HepG2 (cell line): ENCODE results near the gene B4GALT1. TPM values are rescaled to one million over a fixed set of nuclear protein-coding genes. Genes with fewer than 3 reads are reported as not detected.
A peak's percentile ranks its signal among the peaks of the same experiment; 100 is the strongest.

Source experiments
- BORCS8-MEF2B ChIP-seq: sonication (generic); formaldehyde crosslinking; IDR thresholded peaks from 2 replicates; pipeline ENCODE4 v1.8.0; 2022; ENCODE audit warnings: mild to moderate bottlenecking, missing genetic modification reagents
- BRF2 ChIP-seq: sonication (generic); formaldehyde crosslinking; IDR thresholded peaks from 2 replicates; pipeline ENCODE4 v1.8.1; 2022; ENCODE audit warnings: mild to moderate bottlenecking, missing genetic modification reagents
- CBFB ChIP-seq: sonication (generic); formaldehyde crosslinking; IDR thresholded peaks from 2 replicates; pipeline ENCODE4 v1.4.0; 2020; ENCODE audit warnings: missing genetic modification reagents
- FOXP1 ChIP-seq, 2 experiments: fragments of 450-650 bp in 1 of 2; IDR thresholded peaks; 2 replicates each; pipeline ENCODE4 v1.6.1; 2017 to 2018; ENCODE audit warnings: antibody characterized with exemption in 1 of 2
- FOXP4 ChIP-seq: sonication (generic); formaldehyde crosslinking; IDR thresholded peaks from 2 replicates; pipeline ENCODE4 v1.4.0; 2020; ENCODE audit warnings: missing genetic modification reagents
- HNF4G ChIP-seq, 2 experiments: sonication (generic) in 1 of 2; formaldehyde crosslinking in 1 of 2; IDR thresholded peaks; 2 replicates each; pipeline versions ENCODE4 v1.4.0 to v1.6.1; 2011 to 2020; ENCODE audit warnings: borderline replicate concordance in 2 of 2, low read depth in 2 of 2, mild to moderate bottlenecking in 2 of 2, low read length in 1 of 2, missing genetic modification reagents in 1 of 2, moderate library complexity in 1 of 2
- IRF9 ChIP-seq: sonication (generic); formaldehyde crosslinking; IDR thresholded peaks from 2 replicates; pipeline ENCODE4 v1.8.0; 2022; ENCODE audit warnings: missing genetic modification reagents, mild to moderate bottlenecking, borderline replicate concordance
- ISX ChIP-seq: sonication (generic); formaldehyde crosslinking; conservative IDR thresholded peaks from 2 replicates; pipeline ENCODE4 v1.5.0; 2020; ENCODE audit warnings: missing genetic modification reagents
- KDM3A ChIP-seq: IDR thresholded peaks from 2 replicates; pipeline ENCODE4 v1.6.1; 2018; ENCODE audit warnings: low read depth, missing compliant biosample characterization
- KDM5A ChIP-seq: fragments of 200-600 bp; sonication (generic); IDR thresholded peaks from 2 replicates; pipeline ENCODE4 v1.7.0; 2018; ENCODE audit warnings: antibody characterized with exemption, mild to moderate bottlenecking, low read length, borderline replicate concordance
- KMT2A ChIP-seq: sonication (generic); formaldehyde crosslinking; IDR thresholded peaks from 2 replicates; pipeline ENCODE4 v1.4.0; 2020; ENCODE audit warnings: missing genetic modification reagents
- MEF2D ChIP-seq: sonication (generic); formaldehyde crosslinking; IDR thresholded peaks from 2 replicates; pipeline ENCODE4 v1.5.1; 2020; ENCODE audit warnings: mild to moderate bottlenecking, missing genetic modification reagents
- MIER3 ChIP-seq: IDR thresholded peaks from 2 replicates; pipeline ENCODE4 v1.6.1; 2016; ENCODE audit warnings: missing compliant biosample characterization, borderline replicate concordance
- PHF8 ChIP-seq: sonication (generic); formaldehyde crosslinking; IDR thresholded peaks from 2 replicates; pipeline ENCODE4 v1.5.0; 2020; ENCODE audit warnings: missing genetic modification reagents
- PLSCR1 ChIP-seq: sonication (generic); formaldehyde crosslinking; IDR thresholded peaks from 2 replicates; pipeline ENCODE4 v1.5.0; 2020; ENCODE audit warnings: missing genetic modification reagents, mild to moderate bottlenecking, borderline replicate concordance
- SALL1 ChIP-seq: sonication (generic); formaldehyde crosslinking; IDR thresholded peaks from 2 replicates; pipeline ENCODE4 v1.8.0; 2022; ENCODE audit warnings: mild to moderate bottlenecking, missing genetic modification reagents
- SUZ12 ChIP-seq: fragments of 150-350 bp; IDR thresholded peaks from 2 replicates; pipeline ENCODE4 v1.6.1; 2014; ENCODE audit warnings: low read depth, low read length
- ZFX ChIP-seq: sonication (generic); formaldehyde crosslinking; IDR thresholded peaks from 2 replicates; pipeline ENCODE4 v1.4.0; 2020; ENCODE audit warnings: mild to moderate bottlenecking, low read depth, missing genetic modification reagents, moderate library complexity
- ZNF503 ChIP-seq: sonication (generic); formaldehyde crosslinking; IDR thresholded peaks from 2 replicates; pipeline ENCODE4 v1.4.0; 2020; ENCODE audit warnings: missing genetic modification reagents
- ZNF607 ChIP-seq: sonication (generic); formaldehyde crosslinking; IDR thresholded peaks from 2 replicates; pipeline ENCODE4 v1.5.1; 2020; ENCODE audit warnings: missing genetic modification reagents, mild to moderate bottlenecking, borderline replicate concordance
- ZNF747 ChIP-seq: sonication (generic); formaldehyde crosslinking; IDR thresholded peaks from 2 replicates; pipeline ENCODE4 v1.8.1; 2023; ENCODE audit warnings: missing genetic modification reagents, mild to moderate bottlenecking, borderline replicate concordance
- polyA plus RNA-seq, 8 experiments: library from polyadenylated mRNA; depleted of rRNA in 3 of 8; stranded (reverse) in 7 of 8; unstranded in 1 of 8; fragments of >200 nt; fragmentation: Illumina TruSeq in 4 of 8; extraction: Trizol in 4 of 8; gene quantifications; 2 replicates each; pipeline versions ENCODE4 v1.2.1 to v1.2.3, GENCODE V29; 2011 to 2016; ENCODE audit warnings: low read depth in 4 of 8, missing spikeins in 1 of 8, mixed read lengths in 1 of 8; ENCODE audit not compliant: insufficient read depth in 1 of 8
- total RNA-seq, 5 experiments: library from RNA; depleted of rRNA; stranded (reverse); fragments of >200 nt; fragmentation: Illumina TruSeq; extraction: Trizol; gene quantifications; 2 replicates each; pipeline ENCODE4 v1.2.3, GENCODE V29; 2016; ENCODE audit warnings: low read depth in 1 of 5

Gene B4GALT1
- total and polyA plus RNA-seq, 2 of the 13 experiments (the other 11 are each of a cell fraction or from before 2014, with no cell fraction given): 15.7 to 33.5 TPM

GRCh38 chr9:33139421-33140228 is 27.5 kb downstream of the B4GALT1 start (continued):
- TF ChIP-seq IRF9 (CRISPR knock-in tag) (peak; percentile 75; the same call in 1 of the 2 replicates), ZNF607 (CRISPR knock-in tag) (peak; percentile 95), KDM5A (no peak), MIER3 (CRISPR knock-in tag) (peak; percentile 86; the same call in 1 of the 2 replicates), PHF8 (peak; percentile 38; the same call in 1 of the 2 replicates), KDM3A (peak; percentile 82), FOXP4 (peak; percentile 61; the same call in 1 of the 2 replicates), ZNF747 (CRISPR knock-in tag) (no peak; the same call in none of the 2 replicates), SUZ12 (no peak), ISX (CRISPR knock-in tag) (no peak), SALL1 (CRISPR knock-in tag) (peak; percentile 99), ZFX (CRISPR knock-in tag) (peak; percentile 88), MEF2D (peak; percentile 79), ZNF503 (no peak), CBFB (peak; percentile 49; the same call in 1 of the 2 replicates), BORCS8-MEF2B (CRISPR knock-in tag) (peak; percentile 84; the same call in 1 of the 2 replicates), HNF4G (IDR thresholded peaks at IDR 0.05; ENCODE audit: borderline replicate concordance, low read depth, low read length) (no peak; the same call in 1 of the 2 replicates), HNF4G (CRISPR knock-in tag; IDR thresholded peaks at IDR 0.05; ENCODE audit: borderline replicate concordance, low read depth) (no peak), KMT2A (CRISPR knock-in tag) (peak; percentile 90), PLSCR1 (CRISPR knock-in tag) (no peak; the same call in 1 of the 2 replicates), BRF2 (CRISPR knock-in tag) (peak; percentile 69; the same call in 1 of the 2 replicates), FOXP1 (IDR thresholded peaks at IDR 0.05) (no peak), FOXP1 (CRISPR knock-in tag; IDR thresholded peaks at IDR 0.05) (no peak; the same call in 1 of the 2 replicates)
